HFF-Myc (cell line): ENCODE data around the gene SAXO2.
"Not testable (repeated sequence)": the region's sequence is repeated elsewhere in the genome, so short reads cannot be mapped to it uniquely, and the experiment has no call there.

Experiments used
- DNase-seq: peaks from one replicate; pipeline ENCODE4 v3.0.0-alpha.2; 2011; ENCODE audit warnings: low read depth; ENCODE audit errors: extremely low read depth
- H3K4me3 ChIP-seq: replicated peaks from 2 replicates; pipeline ENCODE4 v1.5.1; 2011; ENCODE audit warnings: low read depth, mild to moderate bottlenecking, control low read depth, low read length
- TF ChIP-seq, protein P1 (sequence below): IDR thresholded peaks from 2 replicates; pipeline ENCODE4 v1.5.1; 2012; ENCODE audit warnings: mild to moderate bottlenecking, low read depth, low read length, control low read depth; ENCODE audit errors: missing control alignments

SAXO2 gene

DNA sequence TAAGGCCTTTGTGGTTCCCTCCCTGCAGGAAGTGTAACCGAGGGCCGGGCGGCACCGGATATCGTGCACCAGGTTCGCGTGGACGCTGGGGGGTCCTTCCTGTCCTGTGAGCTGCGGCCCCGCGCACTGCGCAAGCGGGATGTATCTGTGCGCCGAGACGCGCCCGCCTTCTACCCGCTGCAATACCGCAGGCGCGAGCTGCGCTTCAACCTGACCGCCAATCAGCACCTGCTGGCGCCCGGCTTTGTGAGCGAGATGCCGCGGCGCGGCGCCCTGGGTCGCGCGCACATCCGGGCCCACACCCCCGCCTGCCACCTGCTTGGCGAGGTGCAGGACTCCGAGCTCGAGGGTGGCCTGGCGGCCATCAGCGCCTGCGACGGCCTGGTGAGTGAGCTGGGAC is 35.9 kb downstream of the SAXO2 start:
- no peak overlapping the region for H3K4me3 ChIP-seq
- no peak for DNase-seq
- TF ChIP-seq, protein P1, sequence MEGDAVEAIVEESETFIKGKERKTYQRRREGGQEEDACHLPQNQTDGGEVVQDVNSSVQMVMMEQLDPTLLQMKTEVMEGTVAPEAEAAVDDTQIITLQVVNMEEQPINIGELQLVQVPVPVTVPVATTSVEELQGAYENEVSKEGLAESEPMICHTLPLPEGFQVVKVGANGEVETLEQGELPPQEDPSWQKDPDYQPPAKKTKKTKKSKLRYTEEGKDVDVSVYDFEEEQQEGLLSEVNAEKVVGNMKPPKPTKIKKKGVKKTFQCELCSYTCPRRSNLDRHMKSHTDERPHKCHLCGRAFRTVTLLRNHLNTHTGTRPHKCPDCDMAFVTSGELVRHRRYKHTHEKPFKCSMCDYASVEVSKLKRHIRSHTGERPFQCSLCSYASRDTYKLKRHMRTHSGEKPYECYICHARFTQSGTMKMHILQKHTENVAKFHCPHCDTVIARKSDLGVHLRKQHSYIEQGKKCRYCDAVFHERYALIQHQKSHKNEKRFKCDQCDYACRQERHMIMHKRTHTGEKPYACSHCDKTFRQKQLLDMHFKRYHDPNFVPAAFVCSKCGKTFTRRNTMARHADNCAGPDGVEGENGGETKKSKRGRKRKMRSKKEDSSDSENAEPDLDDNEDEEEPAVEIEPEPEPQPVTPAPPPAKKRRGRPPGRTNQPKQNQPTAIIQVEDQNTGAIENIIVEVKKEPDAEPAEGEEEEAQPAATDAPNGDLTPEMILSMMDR: no peak

- not testable (repeated sequence) for H3K4me3 ChIP-seq, DNase-seq
Observed at GRCh38 chr15:82299511-82299914, 36.9 kb downstream of the SAXO2 start.

- DNase-seq, H3K4me3 ChIP-seq: not testable (repeated sequence)
Observed at GRCh38 chr15:82300326-82300725, 37.7 kb downstream of the SAXO2 start.

GRCh38 chr15:82300883-82301282 is 38.3 kb downstream of the SAXO2 start:
- TF ChIP-seq, protein P1: no peak
- no peak for DNase-seq
- no peak overlapping the region for H3K4me3 ChIP-seq

DNA sequence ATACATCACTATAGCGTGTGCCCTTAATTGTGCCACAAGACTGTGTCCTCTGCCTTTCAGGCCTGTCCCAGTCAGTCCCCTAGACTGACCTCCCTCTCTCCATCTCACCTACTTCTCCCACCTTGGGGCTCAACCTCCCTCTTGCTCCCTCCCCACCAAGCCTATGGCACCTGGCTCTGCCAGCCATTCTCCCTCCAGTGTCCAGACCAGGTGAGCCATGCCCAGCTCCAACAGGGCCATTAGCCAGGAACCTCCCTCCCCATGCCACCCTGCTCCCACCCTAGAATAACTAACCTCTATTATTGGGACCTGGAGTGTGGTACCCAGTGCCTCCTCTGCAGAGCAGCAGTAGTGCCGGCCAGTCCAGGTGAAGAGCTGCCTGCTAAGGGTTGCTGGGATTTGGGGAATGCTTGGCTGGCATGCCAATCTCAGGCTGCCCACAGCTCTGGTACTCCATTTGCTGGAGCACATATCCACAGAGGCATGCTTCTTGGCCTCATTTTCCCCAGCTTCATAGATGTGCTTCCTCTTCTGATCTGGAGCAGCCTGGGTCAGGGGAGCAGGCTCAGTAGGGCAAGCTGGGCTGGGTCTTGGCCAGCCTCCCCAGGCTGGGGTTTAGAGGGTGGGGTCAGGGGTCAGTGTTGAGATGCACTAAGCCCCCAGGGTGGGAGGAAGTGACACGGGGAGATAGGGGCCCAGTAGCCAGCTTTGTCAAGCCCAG is 38.8 kb downstream of the SAXO2 start:
- TF ChIP-seq, protein P1: no peak

DNA sequence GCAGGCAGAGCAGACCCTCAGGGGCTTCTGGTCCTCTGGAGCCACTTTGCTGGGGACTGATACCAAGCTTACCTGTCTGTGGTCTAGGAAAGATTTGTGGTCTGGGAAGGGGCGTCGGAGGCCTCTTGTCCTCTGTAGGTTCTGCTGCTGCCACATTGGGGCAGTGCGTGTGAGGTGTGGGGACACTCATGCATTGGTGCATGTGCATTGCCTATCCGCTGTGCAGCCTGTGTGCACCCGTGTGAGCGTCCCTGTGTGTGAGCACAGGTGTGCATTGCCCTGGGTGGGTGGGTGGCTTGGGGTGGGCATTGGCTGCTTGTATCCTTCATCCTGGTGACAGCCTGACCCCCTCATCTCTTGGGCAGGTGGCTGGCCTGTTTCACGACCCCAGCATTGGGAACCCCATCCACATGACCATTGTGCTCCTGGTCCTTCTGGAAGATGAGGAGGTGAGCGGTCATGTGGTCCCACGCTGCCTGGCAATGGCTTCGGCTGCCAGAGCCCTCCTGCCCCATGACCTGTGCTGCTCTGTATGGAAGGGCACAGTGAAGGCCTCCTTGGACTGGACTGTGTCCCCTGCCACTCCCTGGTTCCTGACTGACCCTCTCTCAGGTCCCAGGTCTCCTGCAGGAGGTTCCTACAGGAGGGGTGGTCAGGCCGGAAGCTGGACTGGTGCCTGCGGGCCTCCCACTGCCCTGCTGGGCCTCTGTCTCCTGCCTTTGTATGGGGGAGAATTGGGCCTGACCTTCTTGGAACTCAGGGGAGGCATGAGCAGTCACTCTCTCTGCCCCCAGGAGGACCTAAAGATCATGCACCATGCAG is 41.5 kb downstream of the SAXO2 start:
- TF ChIP-seq, protein P1: no peak
- DNase-seq: no peak
- H3K4me3 ChIP-seq: no peak overlapping the region

More for the DNA sequence above, 38.8 kb downstream of the SAXO2 start:
- no peak overlapping the region for H3K4me3 ChIP-seq
- no peak for DNase-seq

DNA sequence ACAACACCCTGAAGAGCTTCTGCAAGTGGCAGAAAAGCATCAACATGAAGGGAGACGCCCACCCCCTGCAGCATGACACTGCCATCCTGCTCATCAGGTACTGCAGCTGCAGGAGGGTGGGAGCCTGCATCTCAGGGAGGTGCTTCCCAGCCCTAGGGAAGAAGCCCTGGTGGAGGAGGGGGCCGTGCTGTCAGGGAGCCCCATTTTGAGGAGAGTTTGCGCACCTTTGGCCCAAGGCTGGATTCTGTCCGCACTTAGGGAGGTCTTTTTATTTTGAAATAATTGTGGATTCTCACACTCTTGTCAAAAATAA is 42.1 kb downstream of the SAXO2 start:
- DNase-seq: no peak
- TF ChIP-seq, protein P1: no peak
- no peak overlapping the region for H3K4me3 ChIP-seq
